Measurements from ENCODE around the gene VASN. TPM values are rescaled to one million over a fixed set of nuclear protein-coding genes. Genes with fewer than 3 reads are reported as not detected.

Gene VASN
- total RNA-seq, 5 donors from 2014 or later (not counting 1 experiment from before 2014, with no cell fraction given) = 0.38 to 0.89 (median 0.56) TPM

DNA sequence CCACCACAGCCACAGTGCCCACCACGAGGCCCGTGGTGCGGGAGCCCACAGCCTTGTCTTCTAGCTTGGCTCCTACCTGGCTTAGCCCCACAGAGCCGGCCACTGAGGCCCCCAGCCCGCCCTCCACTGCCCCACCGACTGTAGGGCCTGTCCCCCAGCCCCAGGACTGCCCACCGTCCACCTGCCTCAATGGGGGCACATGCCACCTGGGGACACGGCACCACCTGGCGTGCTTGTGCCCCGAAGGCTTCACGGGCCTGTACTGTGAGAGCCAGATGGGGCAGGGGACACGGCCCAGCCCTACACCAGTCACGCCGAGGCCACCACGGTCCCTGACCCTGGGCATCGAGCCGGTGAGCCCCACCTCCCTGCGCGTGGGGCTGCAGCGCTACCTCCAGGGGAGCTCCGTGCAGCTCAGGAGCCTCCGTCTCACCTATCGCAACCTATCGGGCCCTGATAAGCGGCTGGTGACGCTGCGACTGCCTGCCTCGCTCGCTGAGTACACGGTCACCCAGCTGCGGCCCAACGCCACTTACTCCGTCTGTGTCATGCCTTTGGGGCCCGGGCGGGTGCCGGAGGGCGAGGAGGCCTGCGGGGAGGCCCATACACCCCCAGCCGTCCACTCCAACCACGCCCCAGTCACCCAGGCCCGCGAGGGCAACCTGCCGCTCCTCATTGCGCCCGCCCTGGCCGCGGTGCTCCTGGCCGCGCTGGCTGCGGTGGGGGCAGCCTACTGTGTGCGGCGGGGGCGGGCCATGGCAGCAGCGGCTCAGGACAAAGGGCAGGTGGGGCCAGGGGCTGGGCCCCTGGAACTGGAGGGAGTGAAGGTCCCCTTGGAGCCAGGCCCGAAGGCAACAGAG lies 10.5 kb downstream of the VASN start:
- peaks cover 0 to 4% (median 3%) of the 10 kb centered on the region in 3 donors for H3K4me1 Mint-ChIP-seq
- H3K27me3 ChIP-seq (replicated peaks in 1 of 2; ENCODE audit: control insufficient read depth in 2 of 2, extremely low read depth in 1 of 2, insufficient read depth in 2 of 2, low read length in 1 of 2) = no peaks in the 10 kb centered on the region
- peaks cover 0 to 28% of the 10 kb centered on the region in 2 experiments for H3K4me1 ChIP-seq (ENCODE audit: control insufficient read depth in 1 of 2, extremely low read depth in 1 of 2, insufficient read depth in 2 of 2, low read length in 2 of 2)
- peak overlapping the region in 1 of 3 donors; percentile 32 for H3K4me3 Mint-ChIP-seq
- H3K27me3 Mint-ChIP-seq = no peaks in the 10 kb centered on the region
- peaks cover 32 to 70% of the 10 kb centered on the region in 2 donors for H3K36me3 ChIP-seq (ENCODE audit: control insufficient read depth in 2 of 2, extremely low read depth in 1 of 2, insufficient read depth in 1 of 2, low read length in 1 of 2)
- no peak overlapping the region for H3K27ac Mint-ChIP-seq
- ATAC-seq (replicated peaks in 1 of 4) (peak in 1 of 4 experiments; percentile 4), DNase-seq (no peak)
- H3K36me3 Mint-ChIP-seq = peaks cover 13% of the 10 kb centered on the region
- 95% methylated on average over 44 of the region's 55 CpGs for WGBS (ENCODE audit: insufficient coverage)
- no peaks in the 10 kb centered on the region for H3K9me3 Mint-ChIP-seq
- H3K4me3 ChIP-seq (ENCODE audit: control insufficient read depth in 1 of 2, extremely low read depth in 1 of 2, low read length in 1 of 2) = no peak overlapping the region
- no peak overlapping the region for H3K27ac ChIP-seq (ENCODE audit: low read length)
- ChIA-PET CTCF (no interaction called here), POLR2A (no interaction called here)
- no peaks in the 10 kb centered on the region for H3K9me3 ChIP-seq

DNA sequence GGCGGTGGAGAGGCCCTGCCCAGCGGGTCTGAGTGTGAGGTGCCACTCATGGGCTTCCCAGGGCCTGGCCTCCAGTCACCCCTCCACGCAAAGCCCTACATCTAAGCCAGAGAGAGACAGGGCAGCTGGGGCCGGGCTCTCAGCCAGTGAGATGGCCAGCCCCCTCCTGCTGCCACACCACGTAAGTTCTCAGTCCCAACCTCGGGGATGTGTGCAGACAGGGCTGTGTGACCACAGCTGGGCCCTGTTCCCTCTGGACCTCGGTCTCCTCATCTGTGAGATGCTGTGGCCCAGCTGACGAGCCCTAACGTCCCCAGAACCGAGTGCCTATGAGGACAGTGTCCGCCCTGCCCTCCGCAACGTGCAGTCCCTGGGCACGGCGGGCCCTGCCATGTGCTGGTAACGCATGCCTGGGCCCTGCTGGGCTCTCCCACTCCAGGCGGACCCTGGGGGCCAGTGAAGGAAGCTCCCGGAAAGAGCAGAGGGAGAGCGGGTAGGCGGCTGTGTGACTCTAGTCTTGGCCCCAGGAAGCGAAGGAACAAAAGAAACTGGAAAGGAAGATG lies 11.2 kb downstream of the VASN start:
- H3K9me3 Mint-ChIP-seq = no peaks in the 10 kb centered on the region
- Histone ChIP-seq H3K4me1 (ENCODE audit: control insufficient read depth in 1 of 2, extremely low read depth in 1 of 2, insufficient read depth in 2 of 2, low read length in 2 of 2) (peaks cover 0 to 24% of the 10 kb centered on the region in 2 experiments), H3K27me3 (replicated peaks in 1 of 2; ENCODE audit: control insufficient read depth in 2 of 2, extremely low read depth in 1 of 2, insufficient read depth in 2 of 2, low read length in 1 of 2) (no peaks in the 10 kb centered on the region), H3K36me3 (ENCODE audit: control insufficient read depth in 2 of 2, extremely low read depth in 1 of 2, insufficient read depth in 1 of 2, low read length in 1 of 2) (peaks cover 33 to 73% of the 10 kb centered on the region in 2 donors), H3K4me3 (ENCODE audit: control insufficient read depth in 1 of 2, extremely low read depth in 1 of 2, low read length in 1 of 2) (no peak overlapping the region), H3K9me3 (no peaks in the 10 kb centered on the region), H3K27ac (ENCODE audit: low read length) (no peak overlapping the region)
- peaks cover 0 to 2% (median 1%) of the 10 kb centered on the region in 3 donors for H3K4me1 Mint-ChIP-seq
- peaks cover 10% of the 10 kb centered on the region for H3K36me3 Mint-ChIP-seq
- peak overlapping the region in 1 of 3 donors; percentile 36 for H3K4me3 Mint-ChIP-seq
- no peaks in the 10 kb centered on the region for H3K27me3 Mint-ChIP-seq
- DNase-seq (no peak), ATAC-seq (replicated peaks in 1 of 4) (peak in 1 of 4 experiments; percentile 2)
- peak overlapping the region in 1 of 2 donors; percentile 68 for H3K27ac Mint-ChIP-seq
- ChIA-PET CTCF (no interaction called here), POLR2A (no interaction called here)
- WGBS (ENCODE audit: insufficient coverage) = 92% methylated on average over 16 of the region's 21 CpGs

DNA sequence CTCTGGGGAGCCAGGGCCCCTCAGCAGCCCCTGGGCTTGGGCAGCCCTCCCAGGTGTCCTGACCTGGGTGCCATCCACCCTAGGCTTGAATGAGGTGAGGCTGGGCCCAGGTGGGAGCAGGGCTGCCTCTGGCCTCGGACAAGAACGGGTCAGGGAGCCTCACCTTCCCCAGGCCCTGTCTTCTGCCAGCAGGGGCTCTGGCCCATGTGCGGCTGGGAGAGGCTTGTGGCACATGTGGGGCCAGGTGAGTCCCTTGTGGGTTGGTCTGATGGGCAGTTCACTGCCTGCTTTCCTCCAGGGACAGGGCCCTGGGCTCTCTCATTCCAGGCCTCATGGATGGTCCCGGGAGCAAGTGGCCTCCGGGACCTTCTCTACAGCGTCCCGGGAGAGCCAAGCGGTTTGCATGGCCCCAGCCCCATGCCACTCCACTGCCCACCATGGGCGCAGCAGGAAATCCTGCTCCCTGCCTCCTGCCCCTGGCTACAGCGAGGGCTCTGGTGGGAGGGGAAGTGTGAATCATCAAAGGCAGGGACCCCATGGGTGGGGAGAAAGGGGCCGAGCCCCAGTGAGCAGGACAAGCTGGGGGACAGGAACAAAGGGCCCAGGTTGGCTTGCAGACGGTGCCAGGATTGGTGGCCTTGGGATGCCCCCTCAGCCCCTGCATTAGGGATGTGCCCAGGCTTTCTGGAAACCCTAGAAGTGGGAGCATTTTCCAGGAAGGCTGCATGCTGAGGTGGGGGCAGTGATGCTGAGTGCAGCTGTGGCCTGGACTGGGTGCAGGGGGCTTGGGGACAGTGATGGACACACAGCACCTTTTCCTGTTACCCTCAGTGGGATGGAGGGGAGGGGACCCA lies 12.2 kb downstream of the VASN start:
- H3K4me1 ChIP-seq (ENCODE audit: control insufficient read depth in 1 of 2, extremely low read depth in 1 of 2, insufficient read depth in 2 of 2, low read length in 2 of 2) = peaks cover 0 to 16% of the 10 kb centered on the region in 2 experiments
- no peak overlapping the region for H3K4me3 ChIP-seq (ENCODE audit: control insufficient read depth in 1 of 2, extremely low read depth in 1 of 2, low read length in 1 of 2)
- no peaks in the 10 kb centered on the region for H3K27me3 ChIP-seq (replicated peaks in 1 of 2; ENCODE audit: control insufficient read depth in 2 of 2, extremely low read depth in 1 of 2, insufficient read depth in 2 of 2, low read length in 1 of 2)
- Mint-ChIP-seq H3K4me3 (no peak overlapping the region), H3K9me3 (no peaks in the 10 kb centered on the region), H3K36me3 (peaks cover 10% of the 10 kb centered on the region), H3K4me1 (no peaks in the 10 kb centered on the region), H3K27ac (no peak overlapping the region), H3K27me3 (no peaks in the 10 kb centered on the region)
- no peak overlapping the region for H3K27ac ChIP-seq (ENCODE audit: low read length)
- H3K36me3 ChIP-seq (ENCODE audit: control insufficient read depth in 2 of 2, extremely low read depth in 1 of 2, insufficient read depth in 1 of 2, low read length in 1 of 2) = peaks cover 29 to 81% of the 10 kb centered on the region in 2 donors
- WGBS (ENCODE audit: insufficient coverage) = 96% methylated on average over 7 of the region's 12 CpGs
- ChIA-PET POLR2A (no interaction called here), CTCF (no interaction called here)
- H3K9me3 ChIP-seq = no peaks in the 10 kb centered on the region
- no peak for DNase-seq
- no peak for ATAC-seq (replicated peaks in 1 of 4)

DNA sequence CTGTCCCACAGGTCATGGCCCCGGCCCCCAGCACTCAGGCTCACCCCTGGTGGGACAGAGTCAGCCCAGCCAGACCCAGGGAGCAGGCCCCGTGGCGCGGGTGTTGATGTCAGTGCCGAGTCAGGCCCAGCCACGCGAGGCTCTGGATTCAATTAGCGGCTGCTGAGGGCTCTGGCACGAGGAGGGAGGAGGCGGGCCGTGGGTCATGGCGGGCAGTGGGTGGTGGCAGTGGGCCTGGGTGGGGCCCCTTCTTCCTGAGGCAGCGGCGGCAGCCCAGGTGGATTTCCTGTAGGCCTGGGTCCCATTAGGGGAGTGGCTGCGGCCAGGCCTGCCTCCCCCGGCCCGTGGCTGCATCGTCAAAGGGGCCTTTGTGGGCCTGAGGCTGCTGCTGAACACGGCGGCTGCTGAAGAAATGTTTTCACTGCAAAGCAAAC lies 12.9 kb downstream of the VASN start:
- Mint-ChIP-seq H3K4me1 (no peaks in the 10 kb centered on the region), H3K27me3 (no peaks in the 10 kb centered on the region), H3K36me3 (peaks cover 10% of the 10 kb centered on the region), H3K9me3 (no peaks in the 10 kb centered on the region), H3K27ac (no peak overlapping the region), H3K4me3 (no peak overlapping the region)
- Histone ChIP-seq H3K4me3 (ENCODE audit: control insufficient read depth in 1 of 2, extremely low read depth in 1 of 2, low read length in 1 of 2) (no peak overlapping the region), H3K27ac (ENCODE audit: low read length) (no peak overlapping the region), H3K27me3 (replicated peaks in 1 of 2; ENCODE audit: control insufficient read depth in 2 of 2, extremely low read depth in 1 of 2, insufficient read depth in 2 of 2, low read length in 1 of 2) (no peaks in the 10 kb centered on the region), H3K4me1 (ENCODE audit: control insufficient read depth in 1 of 2, extremely low read depth in 1 of 2, insufficient read depth in 2 of 2, low read length in 2 of 2) (peaks cover 0 to 11% of the 10 kb centered on the region in 2 experiments), H3K36me3 (ENCODE audit: control insufficient read depth in 2 of 2, extremely low read depth in 1 of 2, insufficient read depth in 1 of 2, low read length in 1 of 2) (peaks cover 28 to 81% of the 10 kb centered on the region in 2 donors), H3K9me3 (no peaks in the 10 kb centered on the region)
- ChIA-PET POLR2A (no interaction called here), CTCF (no interaction called here)
- ATAC-seq (replicated peaks in 1 of 4) (no peak), DNase-seq (no peak)
- 83% methylated on average over 17 of the region's 20 CpGs for WGBS (ENCODE audit: insufficient coverage)

DNA sequence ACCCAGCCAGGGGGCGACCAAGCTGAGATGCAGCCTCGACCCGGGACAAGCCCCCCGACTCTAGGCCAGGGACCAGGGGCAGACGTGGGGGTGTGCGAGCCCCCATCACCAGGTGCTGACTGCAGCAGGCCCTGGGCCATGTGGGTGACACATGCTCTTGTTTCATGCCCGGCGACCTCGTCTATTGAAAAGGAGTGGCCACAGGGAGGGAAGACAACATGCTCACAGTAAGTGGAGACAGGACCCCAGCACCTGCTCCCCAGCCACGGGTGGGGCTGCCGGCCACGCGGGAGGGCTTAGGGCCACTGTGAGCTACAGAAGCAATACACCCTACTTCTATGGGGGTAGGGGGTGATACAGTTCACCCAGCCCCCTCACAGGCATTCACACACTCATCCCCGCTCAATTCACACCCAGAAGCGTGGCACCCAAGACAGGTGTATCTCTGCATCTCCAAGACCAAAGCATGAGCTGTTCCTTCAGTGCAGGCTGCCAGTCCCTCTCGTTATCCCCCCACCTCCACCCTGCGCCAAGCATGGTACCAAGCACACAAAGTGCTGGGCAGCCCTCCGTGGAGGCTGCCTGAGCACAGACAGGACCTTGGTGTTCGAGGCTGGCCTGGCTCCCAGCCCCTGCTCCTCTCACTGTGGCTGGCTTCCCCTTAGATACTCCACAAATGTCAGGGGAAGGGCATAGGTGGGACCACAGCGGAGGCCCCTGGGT lies 13.6 kb downstream of the VASN start:
- peaks cover 28 to 84% of the 10 kb centered on the region in 2 donors for H3K36me3 ChIP-seq (ENCODE audit: control insufficient read depth in 2 of 2, extremely low read depth in 1 of 2, insufficient read depth in 1 of 2, low read length in 1 of 2)
- no peak overlapping the region for H3K27ac Mint-ChIP-seq
- DNase-seq (no peak), ATAC-seq (replicated peaks in 1 of 4) (no peak)
- peaks cover 0 to 7% of the 10 kb centered on the region in 2 experiments for H3K4me1 ChIP-seq (ENCODE audit: control insufficient read depth in 1 of 2, extremely low read depth in 1 of 2, insufficient read depth in 2 of 2, low read length in 2 of 2)
- H3K36me3 Mint-ChIP-seq = peaks cover 11% of the 10 kb centered on the region
- no peak overlapping the region for H3K4me3 ChIP-seq (ENCODE audit: control insufficient read depth in 1 of 2, extremely low read depth in 1 of 2, low read length in 1 of 2)
- H3K4me1 Mint-ChIP-seq = no peaks in the 10 kb centered on the region
- H3K27ac ChIP-seq (ENCODE audit: low read length) = no peak overlapping the region
- H3K27me3 ChIP-seq (replicated peaks in 1 of 2; ENCODE audit: control insufficient read depth in 2 of 2, extremely low read depth in 1 of 2, insufficient read depth in 2 of 2, low read length in 1 of 2) = no peaks in the 10 kb centered on the region
- 93% methylated on average over 14 of the region's 20 CpGs for WGBS (ENCODE audit: insufficient coverage)
- H3K9me3 Mint-ChIP-seq = no peaks in the 10 kb centered on the region
- H3K27me3 Mint-ChIP-seq = no peaks in the 10 kb centered on the region
- no peaks in the 10 kb centered on the region for H3K9me3 ChIP-seq
- no peak overlapping the region for H3K4me3 Mint-ChIP-seq
- CTCF ChIA-PET = interaction anchor here in 1 of 2 donors (0.6 kb wide), 1 partner anchor 21 kb away, joined by 3 read pairs; no protein-coding TSS in a partner anchor
- POLR2A ChIA-PET = no interaction called here
